ENCODE results near the gene MAP3K20.
"Not testable (repeated sequence)": the region's sequence is repeated elsewhere in the genome, so short reads cannot be mapped to it uniquely, and the experiment has no call there.

Gene MAP3K20

GRCh38 chr2:173126819-173127218 is 51.2 kb downstream of the MAP3K20 start:
- DNase-seq, result no peak

GRCh38 chr2:173128132-173128531 is 52.5 kb downstream of the MAP3K20 start:
- not testable (repeated sequence) for DNase-seq

GRCh38 chr2:173130496-173131465 is 55.1 kb downstream of the MAP3K20 start:
- no peak for DNase-seq

GRCh38 chr2:173132531-173132930 is 56.9 kb downstream of the MAP3K20 start:
- DNase-seq, result no peak

- DNase-seq, result no peak
Measured at GRCh38 chr2:173134703-173135102, 59.1 kb downstream of the MAP3K20 start.

- DNase-seq, result no peak
Measured at GRCh38 chr2:173136067-173136466, 60.4 kb downstream of the MAP3K20 start.

GRCh38 chr2:173136599-173136998 is 61.0 kb downstream of the MAP3K20 start:
- DNase-seq, result no peak

- DNase-seq, result no peak
Measured at GRCh38 chr2:173137610-173138009, 62.0 kb downstream of the MAP3K20 start.

- no peak for DNase-seq
Measured at GRCh38 chr2:173138962-173139361, 63.3 kb downstream of the MAP3K20 start.

GRCh38 chr2:173141666-173142065 is 66.0 kb downstream of the MAP3K20 start:
- no peak for DNase-seq

GRCh38 chr2:173145454-173145853 is 69.8 kb downstream of the MAP3K20 start:
- no peak for DNase-seq

GRCh38 chr2:173146590-173146989 is 70.9 kb downstream of the MAP3K20 start:
- no peak for DNase-seq

- no peak for DNase-seq
Measured at GRCh38 chr2:173148520-173148919, 72.9 kb downstream of the MAP3K20 start.

GRCh38 chr2:173149491-173149890 is 73.8 kb downstream of the MAP3K20 start:
- DNase-seq, result no peak

GRCh38 chr2:173150087-173150486 is 74.4 kb downstream of the MAP3K20 start:
- DNase-seq, result no peak

- DNase-seq, result no peak
Measured at GRCh38 chr2:173150963-173151362, 75.3 kb downstream of the MAP3K20 start.

GRCh38 chr2:173151671-173152401 is 76.2 kb downstream of the MAP3K20 start:
- no peak for DNase-seq

- no peak for DNase-seq
Measured at GRCh38 chr2:173153301-173153885, 77.7 kb downstream of the MAP3K20 start.

- no peak for DNase-seq
Measured at GRCh38 chr2:173157676-173158293, 82.1 kb downstream of the MAP3K20 start.

GRCh38 chr2:173159791-173160463 is 84.3 kb downstream of the MAP3K20 start:
- DNase-seq, result no peak

- DNase-seq, result no peak
Measured at GRCh38 chr2:173160618-173161017, 85.0 kb downstream of the MAP3K20 start.

- no peak for DNase-seq
Measured at GRCh38 chr2:173161040-173161439, 85.4 kb downstream of the MAP3K20 start.

GRCh38 chr2:173161507-173161906 is 85.9 kb downstream of the MAP3K20 start:
- DNase-seq, result no peak
